ENCODE measurements around the gene PXYLP1. TPM values are rescaled to one million over a fixed set of nuclear protein-coding genes. Genes with fewer than 3 reads are reported as not detected.

Gene PXYLP1
- total and polyA plus RNA-seq, 2 experiments from 2014 or later: 21.3 to 25.8 TPM

GRCh38 chr3:141286856-141287255, 55.2 kb downstream of the PXYLP1 start:
- Histone ChIP-seq H3K36me3 (replicated peaks; ENCODE audit: insufficient read depth, low read depth) (no peaks in the 10 kb centered on the region), H3K4me3 (no peak overlapping the region), H3K4me2 (no peak overlapping the region), H3K27ac (no peak overlapping the region), H3K27me3 (no peaks in the 10 kb centered on the region), H2AFZ (no peak overlapping the region), H4K20me1 (ENCODE audit: insufficient read depth, poor library complexity, severe bottlenecking) (no peaks in the 10 kb centered on the region), H3K9me2 (replicated peaks; ENCODE audit: insufficient read depth) (no peaks in the 10 kb centered on the region), H3K9me3 (ENCODE audit: low read depth) (no peaks in the 10 kb centered on the region), H3K4me1 (ENCODE audit: insufficient read depth) (peaks cover 10% of the 10 kb centered on the region), H3K79me2 (no peaks in the 10 kb centered on the region)
- TF ChIP-seq CTCF (IDR thresholded peaks at IDR 0.05; ENCODE audit: poor library complexity): no peak
- no peak for DNase-seq (ENCODE audit: low spot score)
- WGBS (ENCODE audit: low lambda C conversion rate, missing lambda C conversion rate): 88% methylated on average over 14 of the region's 14 CpGs

- peaks cover 14% of the 10 kb centered on the region for H3K4me1 ChIP-seq (ENCODE audit: insufficient read depth)
- no peak for DNase-seq (ENCODE audit: low spot score)
- no peaks in the 10 kb centered on the region for H3K27me3 ChIP-seq
- H3K27ac ChIP-seq: no peak overlapping the region
- no peaks in the 10 kb centered on the region for H3K9me3 ChIP-seq (ENCODE audit: low read depth)
- H3K4me3 ChIP-seq: no peak overlapping the region
- no peaks in the 10 kb centered on the region for H3K9me2 ChIP-seq (replicated peaks; ENCODE audit: insufficient read depth)
- H2AFZ ChIP-seq: no peak overlapping the region
- H3K79me2 ChIP-seq: no peaks in the 10 kb centered on the region
- H3K36me3 ChIP-seq (replicated peaks; ENCODE audit: insufficient read depth, low read depth): no peaks in the 10 kb centered on the region
- H4K20me1 ChIP-seq (ENCODE audit: insufficient read depth, poor library complexity, severe bottlenecking): no peaks in the 10 kb centered on the region
- no peak overlapping the region for H3K4me2 ChIP-seq
- TF ChIP-seq CTCF (IDR thresholded peaks at IDR 0.05; ENCODE audit: poor library complexity) (no peak), EZH2 (IDR thresholded peaks at IDR 0.05; ENCODE audit: borderline replicate concordance) (no peak), EZH2phosphoT487 (IDR thresholded peaks at IDR 0.05; ENCODE audit: low read depth, severe bottlenecking, unreplicated experiment) (no peak)
- WGBS (ENCODE audit: low lambda C conversion rate, missing lambda C conversion rate): 78% methylated on average over 9 of the region's 9 CpGs
Observed at GRCh38 chr3:141287326-141287725, 55.7 kb downstream of the PXYLP1 start.

- H2AFZ ChIP-seq: no peak overlapping the region
- H3K4me1 ChIP-seq (ENCODE audit: insufficient read depth): peaks cover 14% of the 10 kb centered on the region
- H3K27me3 ChIP-seq: no peaks in the 10 kb centered on the region
- no peaks in the 10 kb centered on the region for H3K79me2 ChIP-seq
- no peaks in the 10 kb centered on the region for H4K20me1 ChIP-seq (ENCODE audit: insufficient read depth, poor library complexity, severe bottlenecking)
- 94% methylated on average over 7 of the region's 7 CpGs for WGBS (ENCODE audit: low lambda C conversion rate, missing lambda C conversion rate)
- H3K4me3 ChIP-seq: no peak overlapping the region
- no peaks in the 10 kb centered on the region for H3K36me3 ChIP-seq (replicated peaks; ENCODE audit: insufficient read depth, low read depth)
- TF ChIP-seq CTCF (IDR thresholded peaks at IDR 0.05; ENCODE audit: poor library complexity): no peak
- TF ChIP-seq EZH2phosphoT487 (IDR thresholded peaks at IDR 0.05; ENCODE audit: low read depth, severe bottlenecking, unreplicated experiment): no peak
- TF ChIP-seq EZH2 (IDR thresholded peaks at IDR 0.05; ENCODE audit: borderline replicate concordance): no peak
- no peak for DNase-seq (ENCODE audit: low spot score)
- no peak overlapping the region for H3K4me2 ChIP-seq
- no peaks in the 10 kb centered on the region for H3K9me3 ChIP-seq (ENCODE audit: low read depth)
- H3K27ac ChIP-seq: no peak overlapping the region
- no peaks in the 10 kb centered on the region for H3K9me2 ChIP-seq (replicated peaks; ENCODE audit: insufficient read depth)
Observed at GRCh38 chr3:141288336-141288990, 56.8 kb downstream of the PXYLP1 start.

All from hepatocyte (in vitro differentiated cells).